AG09319 (cell line): ENCODE results near the gene TRABD2B.

Experiments used
- DNase-seq: peaks from one replicate; pipeline ENCODE4 v3.0.0-alpha.2; 2010; ENCODE audit warnings: low read depth; ENCODE audit errors: extremely low read depth
- CTCF ChIP-seq: IDR thresholded peaks from 2 replicates; pipeline ENCODE4 v1.5.1; 2011; ENCODE audit warnings: low read depth, mild to moderate bottlenecking, inconsistent platforms, low read length, moderate library complexity

TRABD2B gene

DNA sequence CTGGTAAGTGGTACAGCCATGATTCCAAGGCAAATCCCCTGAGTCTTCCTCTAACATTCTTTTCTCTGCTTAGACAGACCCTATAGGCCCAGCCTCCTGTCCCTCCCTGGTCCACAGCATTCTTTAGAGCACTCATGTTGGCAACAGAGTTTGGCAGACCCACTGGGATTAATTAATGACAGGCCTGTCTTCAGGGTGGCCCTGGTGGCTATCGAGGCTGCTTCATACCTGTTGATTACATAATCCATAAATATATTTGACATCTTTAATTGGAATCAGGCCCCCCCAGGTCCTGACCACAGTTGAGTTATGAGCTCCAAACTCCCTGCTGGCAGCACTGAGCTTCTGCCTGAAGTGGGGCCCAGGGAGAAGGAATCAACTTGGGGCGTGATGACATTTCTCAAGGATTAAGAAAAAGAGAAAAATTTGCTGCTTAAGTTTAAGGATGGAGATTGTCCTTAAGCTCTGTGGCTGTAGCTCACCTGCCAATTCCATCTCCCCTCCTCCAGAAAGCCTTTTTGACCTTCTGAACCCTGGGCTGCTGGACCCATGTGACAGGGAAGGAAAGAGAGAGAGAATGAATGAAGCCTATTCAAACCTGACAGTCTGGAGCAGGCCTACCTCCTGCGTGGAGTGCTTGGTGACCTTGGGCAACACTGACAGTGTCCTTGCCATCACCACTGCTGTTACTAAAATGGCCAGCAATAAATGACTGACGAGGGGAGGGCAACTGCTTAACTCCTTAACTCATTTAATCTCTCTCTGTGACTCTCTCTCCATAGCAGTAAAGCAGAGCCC lies 156.6 kb downstream of the TRABD2B start:
- no peak for DNase-seq
- no peak for TF ChIP-seq CTCF

DNA sequence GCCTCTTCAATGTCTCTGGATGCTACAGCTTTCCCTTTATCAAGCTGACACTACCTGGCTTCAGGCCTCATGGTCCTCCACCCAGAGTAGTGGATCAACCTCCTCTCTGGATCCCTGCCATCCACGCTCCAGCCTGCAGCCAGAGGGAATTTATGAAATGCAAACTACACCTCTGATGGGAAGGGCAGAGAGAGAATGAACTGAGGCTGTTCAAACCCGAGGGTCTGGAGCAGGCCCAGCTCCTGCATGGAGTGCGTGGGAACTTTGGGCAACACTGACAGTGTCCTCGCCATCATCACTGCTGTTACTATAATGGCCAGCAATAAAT lies 157.8 kb downstream of the TRABD2B start:
- DNase-seq: no peak

GRCh38 chr1:47838562-47839432 lies 158.4 kb downstream of the TRABD2B start:
- TF ChIP-seq CTCF: no peak
- no peak for DNase-seq

More for the DNA sequence above, 157.8 kb downstream of the TRABD2B start:
- TF ChIP-seq CTCF: no peak

- no peak for DNase-seq
- no peak for TF ChIP-seq CTCF
Measured at GRCh38 chr1:47837866-47838561, 159.2 kb downstream of the TRABD2B start.

DNA sequence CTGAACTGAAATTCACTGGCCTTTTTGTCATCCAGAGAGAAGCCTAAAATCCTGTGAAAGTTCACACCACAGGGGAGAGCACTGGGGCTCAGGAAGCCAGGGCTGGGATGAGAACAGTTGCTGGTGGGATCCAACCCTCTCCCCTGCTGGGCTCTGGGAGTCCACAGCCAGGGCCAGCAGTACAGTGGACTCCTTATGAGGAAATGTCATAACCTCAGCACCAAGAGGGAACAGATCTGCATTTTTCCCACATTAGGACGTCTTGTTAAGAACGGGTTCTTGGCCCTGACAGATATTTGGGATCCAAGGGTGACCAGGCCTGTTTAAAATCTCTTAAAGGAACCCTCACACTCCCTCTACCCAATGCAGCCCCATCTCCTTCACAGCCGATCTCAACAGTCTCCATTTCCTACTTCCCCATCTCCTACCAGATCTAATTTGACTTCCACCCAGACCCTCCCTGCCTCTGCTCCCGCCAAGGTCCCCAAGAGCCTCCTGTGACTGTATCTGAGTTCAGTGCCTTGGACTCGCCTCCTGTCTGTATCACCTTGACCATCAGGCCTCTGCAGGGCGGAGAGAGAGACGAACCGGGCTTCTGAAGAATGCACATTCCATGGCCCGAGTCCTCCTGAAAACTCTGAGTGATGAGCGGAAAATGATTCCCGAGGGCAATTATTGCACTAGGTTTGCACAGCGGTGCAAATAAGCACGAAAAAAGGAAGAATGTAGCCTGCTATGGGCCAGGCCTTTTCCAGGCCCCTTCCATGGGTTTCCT lies 159.9 kb downstream of the TRABD2B start:
- DNase-seq: no peak

GRCh38 chr1:47835409-47835808 lies 161.8 kb downstream of the TRABD2B start:
- TF ChIP-seq CTCF: no peak

More for the DNA sequence above, 159.9 kb downstream of the TRABD2B start:
- no peak for TF ChIP-seq CTCF

More at GRCh38 chr1:47835409-47835808, 161.8 kb downstream of the TRABD2B start:
- DNase-seq: no peak
